Activated CD4-positive, CD25-positive, alpha-beta regulatory T cell (primary cell): ENCODE results near the gene PAX2.

ENCODE experiments used
- DNase-seq, 4 experiments: peaks; one replicate each; lab custom pipeline; 2025; lab: John Stamatoyannopoulos, UW

The PAX2 gene

GRCh38 chr10:100858261-100858660 is 112.9 kb downstream of the PAX2 start:
- DNase-seq, result no peak

- no peak for DNase-seq
Measured at GRCh38 chr10:100858747-100859483, 113.5 kb downstream of the PAX2 start.

- DNase-seq, result no peak
Measured at GRCh38 chr10:100859484-100859763, 114.0 kb downstream of the PAX2 start.

GRCh38 chr10:100863433-100863832 is 118.1 kb downstream of the PAX2 start:
- DNase-seq, result no peak

GRCh38 chr10:100864036-100864885 is 118.9 kb downstream of the PAX2 start:
- no peak for DNase-seq

- DNase-seq, result no peak
Measured at GRCh38 chr10:100864978-100865377, 119.6 kb downstream of the PAX2 start.

- DNase-seq, result no peak
Measured at GRCh38 chr10:100866010-100866409, 120.6 kb downstream of the PAX2 start.

- no peak for DNase-seq
Measured at GRCh38 chr10:100866575-100867098, 121.3 kb downstream of the PAX2 start.

- no peak for DNase-seq
Measured at GRCh38 chr10:100867261-100867963, 122.0 kb downstream of the PAX2 start.

GRCh38 chr10:100868382-100868781 is 123.0 kb downstream of the PAX2 start:
- no peak for DNase-seq

- no peak for DNase-seq
Measured at GRCh38 chr10:100869399-100869798, 124.0 kb downstream of the PAX2 start.

GRCh38 chr10:100872034-100872791 is 126.8 kb downstream of the PAX2 start:
- peak in 2 of 4 experiments; percentile 30 to 34 for DNase-seq

- DNase-seq, result no peak
Measured at GRCh38 chr10:100873146-100873826, 127.9 kb downstream of the PAX2 start.

- DNase-seq, result no peak
Measured at GRCh38 chr10:100873827-100874326, 128.5 kb downstream of the PAX2 start.

- no peak for DNase-seq
Measured at GRCh38 chr10:100874702-100875483, 129.5 kb downstream of the PAX2 start.

- DNase-seq, result no peak
Measured at GRCh38 chr10:100875484-100876166, 130.2 kb downstream of the PAX2 start.

- DNase-seq, result no peak
Measured at GRCh38 chr10:100876585-100877460, 131.4 kb downstream of the PAX2 start.

- DNase-seq, result no peak
Measured at GRCh38 chr10:100877461-100877850, 132.1 kb downstream of the PAX2 start.
